GM10266 (cell line): ENCODE measurements around the gene PTPN6.

Experiments used
- DNase-seq: peaks from one replicate; pipeline ENCODE4 v3.0.0; 2012; ENCODE audit errors: extremely low spot score
- CTCF ChIP-seq: IDR thresholded peaks from 2 replicates; pipeline ENCODE4 v1.5.1; 2012; ENCODE audit warnings: mild to moderate bottlenecking, low read depth; ENCODE audit not compliant: control insufficient read depth, insufficient read depth; ENCODE audit errors: missing control alignments

The PTPN6 gene

GRCh38 chr12:6945613-6946012, 5.5 kb upstream of the PTPN6 start:
- no peak for DNase-seq
- no peak for TF ChIP-seq CTCF

GRCh38 chr12:6946033-6946919, 4.9 kb upstream of the PTPN6 start:
- no peak for TF ChIP-seq CTCF

GRCh38 chr12:6946920-6947374, 4.2 kb upstream of the PTPN6 start:
- no peak for TF ChIP-seq CTCF
- no peak for DNase-seq

More at GRCh38 chr12:6946033-6946919, 4.9 kb upstream of the PTPN6 start:
- DNase-seq: peak; percentile 66

GRCh38 chr12:6947615-6948014, 3.5 kb upstream of the PTPN6 start:
- no peak for TF ChIP-seq CTCF
- DNase-seq: no peak

- peak; percentile 10 for TF ChIP-seq CTCF
- DNase-seq: no peak
Measured at GRCh38 chr12:6948873-6949594, 2.1 kb upstream of the PTPN6 start.

GRCh38 chr12:6950401-6950801, 755 bp upstream of the PTPN6 start:
- peak; percentile 41 for TF ChIP-seq CTCF
- DNase-seq: no peak
